GM23248 (cell line): ENCODE results near the gene SEC22A. TPM values are rescaled to one million over a fixed set of nuclear protein-coding genes. Genes with fewer than 3 reads are reported as not detected.

Experiments used
- DNase-seq: peaks from one replicate; pipeline ENCODE4 v3.0.0-alpha.2; 2015
- H2AFZ ChIP-seq: fragments of 200-600 bp; sonication (generic); 2 replicates; pipeline ENCODE4 v1.6.1; 2016; ENCODE audit warnings: antibody characterized with exemption
- H3F3A ChIP-seq: fragments of 200-600 bp; sonication (generic); 2 replicates; pipeline ENCODE4 v1.6.1; 2016; ENCODE audit warnings: mild to moderate bottlenecking, antibody characterized with exemption, mixed run types; ENCODE audit not compliant: insufficient read depth
- H3K27ac ChIP-seq: fragments of 200-600 bp; sonication (generic); 2 replicates; pipeline ENCODE4 v1.5.1; 2016; ENCODE audit warnings: mild to moderate bottlenecking
- H3K27me3 ChIP-seq: fragments of 200-600 bp; sonication (generic); replicated peaks from 2 replicates; pipeline ENCODE4 v1.6.1; 2016; ENCODE audit warnings: mild to moderate bottlenecking; ENCODE audit not compliant: insufficient read depth
- H3K36me3 ChIP-seq: fragments of 200-600 bp; sonication (generic); 2 replicates; pipeline ENCODE4 v1.6.1; 2016; ENCODE audit warnings: low read depth, mild to moderate bottlenecking
- H3K4me1 ChIP-seq: fragments of 200-600 bp; sonication (generic); 2 replicates; pipeline ENCODE4 v1.6.1; 2016; ENCODE audit warnings: mild to moderate bottlenecking; ENCODE audit not compliant: insufficient read depth
- H3K4me2 ChIP-seq: fragments of 200-600 bp; sonication (generic); one replicate; pipeline ENCODE4 v1.6.1; 2016; ENCODE audit warnings: mild to moderate bottlenecking; ENCODE audit not compliant: unreplicated experiment
- H3K4me3 ChIP-seq: fragments of 200-600 bp; sonication (generic); 2 replicates; pipeline ENCODE4 v1.5.1; 2016; ENCODE audit warnings: mild to moderate bottlenecking
- H3K79me2 ChIP-seq: fragments of 200-600 bp; sonication (generic); 2 replicates; pipeline ENCODE4 v1.6.1; 2016; ENCODE audit warnings: mild to moderate bottlenecking; ENCODE audit not compliant: insufficient read depth
- H3K9ac ChIP-seq: fragments of 200-600 bp; sonication (generic); 2 replicates; pipeline ENCODE4 v1.6.1; 2016; ENCODE audit warnings: mild to moderate bottlenecking
- H3K9me2 ChIP-seq: fragments of 200-600 bp; sonication (generic); 2 replicates; pipeline ENCODE4 v1.6.1; 2016; ENCODE audit warnings: mixed run types, mild to moderate bottlenecking, moderate library complexity; ENCODE audit not compliant: insufficient read depth
- H3K9me3 ChIP-seq: fragments of 200-600 bp; sonication (generic); one replicate; pipeline ENCODE4 v1.6.1; 2017; ENCODE audit warnings: low read depth
- H4K20me1 ChIP-seq: fragments of 200-600 bp; sonication (generic); 2 replicates; pipeline ENCODE4 v1.6.0; 2016; ENCODE audit not compliant: insufficient read depth
- EZH2 ChIP-seq: fragments of 200-600 bp; sonication (generic); IDR thresholded peaks from 2 replicates; pipeline ENCODE4 v1.6.1; 2018; ENCODE audit warnings: antibody characterized with exemption, mild to moderate bottlenecking; ENCODE audit not compliant: insufficient read depth, poor library complexity, severe bottlenecking
- EZH2phosphoT487 ChIP-seq: fragments of 200-600 bp; sonication (generic); IDR thresholded peaks from 2 replicates; pipeline ENCODE4 v1.6.1; 2018; ENCODE audit warnings: antibody characterized with exemption, moderate library complexity, mild to moderate bottlenecking, low read depth; ENCODE audit not compliant: insufficient read depth
- WGBS, 2 experiments: methylation state at CpG; one replicate each; pipeline ENCODE4 v1.1.6; 2015 to 2017; ENCODE audit warnings: low lambda C conversion rate in 2 of 2, low coverage in 1 of 2; ENCODE audit errors: missing lambda C conversion rate in 2 of 2; 5-methylcytosine and 5-hydroxymethylcytosine counted together
- in situ Hi-C: fragments of 300-500 bp; cut with MboI; formaldehyde crosslinking; loops from 2 replicates; pipeline ENCODE4 v1.15.0; 2020
- polyA plus RNA-seq: library from polyadenylated mRNA; unstranded; fragments of >200 nt; fragmentation: Nextera tagmentation; extraction: Ambion mirVana; gene quantifications from 2 replicates; pipeline ENCODE4 v1.2.1, GENCODE V29; 2016
- total RNA-seq: library from RNA; depleted of rRNA; stranded (reverse); fragments of >200 nt; shearing (Covaris generic); gene quantifications from 2 replicates; pipeline ENCODE4 v1.2.3, GENCODE V29; 2014

SEC22A gene
- total and polyA plus RNA-seq, 2 experiments from 2014 or later, result 35.1 to 44.5 TPM

- in situ Hi-C loops, result no loop called here
Measured at GRCh38 chr3:123188058-123188457, 13.7 kb upstream of the SEC22A start.

GRCh38 chr3:123193448-123194101, 8.2 kb upstream of the SEC22A start:
- Histone ChIP-seq H3K4me2 (no peak overlapping the region), H3K9ac (no peak overlapping the region), H3K9me2 (no peaks in the 10 kb centered on the region), H3K27ac (no peak overlapping the region), H3K4me3 (no peak overlapping the region), H3F3A (no peaks in the 10 kb centered on the region), H3K9me3 (no peaks in the 10 kb centered on the region), H4K20me1 (no peaks in the 10 kb centered on the region), H3K79me2 (no peaks in the 10 kb centered on the region), H3K4me1 (peaks cover 7% of the 10 kb centered on the region), H3K36me3 (no peaks in the 10 kb centered on the region), H3K27me3 (no peaks in the 10 kb centered on the region), H2AFZ (no peak overlapping the region)
- 77 to 93% methylated on average over 5 of the region's 5 CpGs for WGBS, 2 experiments
- DNase-seq, result no peak
- TF ChIP-seq EZH2phosphoT487 (no peak), EZH2 (no peak)
- in situ Hi-C loops, result no loop called here

More at GRCh38 chr3:123188058-123188457, 13.7 kb upstream of the SEC22A start:
- 18 to 25% methylated on average over 6 of the region's 6 CpGs for WGBS, 2 experiments
- DNase-seq, result peak; percentile 63
- Histone ChIP-seq H2AFZ (no peak overlapping the region), H3K79me2 (no peaks in the 10 kb centered on the region), H3F3A (peaks cover 13% of the 10 kb centered on the region; the same call in 1 of the 2 replicates), H3K27me3 (no peaks in the 10 kb centered on the region), H3K4me2 (no peak overlapping the region), H3K36me3 (no peaks in the 10 kb centered on the region), H3K9ac (no peak overlapping the region), H4K20me1 (no peaks in the 10 kb centered on the region), H3K9me3 (no peaks in the 10 kb centered on the region), H3K4me1 (peaks cover 20% of the 10 kb centered on the region), H3K4me3 (no peak overlapping the region), H3K9me2 (no peaks in the 10 kb centered on the region), H3K27ac (no peak overlapping the region)
- TF ChIP-seq EZH2 (no peak), EZH2phosphoT487 (no peak)

GRCh38 chr3:123194552-123194951, 7.2 kb upstream of the SEC22A start:
- no peaks in the 10 kb centered on the region for H3K27me3 ChIP-seq
- no peaks in the 10 kb centered on the region for H3K9me2 ChIP-seq
- DNase-seq, result no peak
- no peaks in the 10 kb centered on the region for H3K9me3 ChIP-seq
- no peaks in the 10 kb centered on the region for H3K36me3 ChIP-seq
- no peaks in the 10 kb centered on the region for H4K20me1 ChIP-seq
- H3F3A ChIP-seq, result no peaks in the 10 kb centered on the region
- H3K79me2 ChIP-seq, result no peaks in the 10 kb centered on the region
- H3K4me1 ChIP-seq, result no peaks in the 10 kb centered on the region
- TF ChIP-seq EZH2phosphoT487, result no peak
- no peak for TF ChIP-seq EZH2
- 59 to 62% methylated on average over 10 of the region's 10 CpGs for WGBS, 2 experiments
- no peak overlapping the region for H2AFZ ChIP-seq
- H3K27ac ChIP-seq, result no peak overlapping the region
- in situ Hi-C loops, result no loop called here
- no peak overlapping the region for H3K4me3 ChIP-seq
- no peak overlapping the region for H3K9ac ChIP-seq
- no peak overlapping the region for H3K4me2 ChIP-seq

- Histone ChIP-seq H3F3A (no peaks in the 10 kb centered on the region), H3K4me2 (no peak overlapping the region), H3K27ac (no peak overlapping the region), H3K4me3 (no peak overlapping the region), H3K27me3 (no peaks in the 10 kb centered on the region), H3K4me1 (no peaks in the 10 kb centered on the region), H3K9me2 (no peaks in the 10 kb centered on the region), H3K79me2 (peaks cover 15% of the 10 kb centered on the region), H3K36me3 (no peaks in the 10 kb centered on the region), H4K20me1 (no peaks in the 10 kb centered on the region), H3K9ac (no peak overlapping the region), H3K9me3 (no peaks in the 10 kb centered on the region), H2AFZ (no peak overlapping the region)
- in situ Hi-C loops, result no loop called here
- TF ChIP-seq EZH2 (no peak), EZH2phosphoT487 (no peak)
- DNase-seq, result no peak
- WGBS, 2 experiments, result 70 to 89% methylated on average over 1 of the region's 1 CpG
Measured at GRCh38 chr3:123198372-123198771, 3.4 kb upstream of the SEC22A start.

GRCh38 chr3:123201223-123201556, 553 bp upstream of the SEC22A start:
- peak overlapping the region; percentile 97 for H2AFZ ChIP-seq
- no peaks in the 10 kb centered on the region for H3F3A ChIP-seq
- no peak for TF ChIP-seq EZH2phosphoT487
- no peak for TF ChIP-seq EZH2
- no peaks in the 10 kb centered on the region for H4K20me1 ChIP-seq
- H3K9me2 ChIP-seq, result no peaks in the 10 kb centered on the region
- no peaks in the 10 kb centered on the region for H3K9me3 ChIP-seq
- peak overlapping the region; percentile 22; the same call in 1 of the 2 replicates for H3K27ac ChIP-seq
- H3K79me2 ChIP-seq, result peaks cover 43% of the 10 kb centered on the region
- H3K4me2 ChIP-seq, result peak overlapping the region; percentile 69
- WGBS, 2 experiments, result 2 to 6% methylated on average over 6 of the region's 6 CpGs
- peak overlapping the region; percentile 86 for H3K4me3 ChIP-seq
- H3K9ac ChIP-seq, result peak overlapping the region; percentile 92
- no peak for DNase-seq
- in situ Hi-C loops, result no loop called here
- no peaks in the 10 kb centered on the region for H3K27me3 ChIP-seq
- no peaks in the 10 kb centered on the region for H3K36me3 ChIP-seq
- H3K4me1 ChIP-seq, result no peaks in the 10 kb centered on the region
